HG02798 (cell line): ENCODE measurements around the gene MTARC2.
"Not testable (repeated sequence)": the region's sequence is repeated elsewhere in the genome, so short reads cannot be mapped to it uniquely, and the experiment has no call there.

Source experiments
- ATAC-seq: cut with Tn5 transposase; IDR thresholded peaks from one replicate; pipeline ENCODE4 v1.9.1; 2021; ENCODE audit warnings: mild to moderate bottlenecking; ENCODE audit not compliant: unreplicated experiment, poor library complexity

Gene MTARC2

GRCh38 chr1:220748089-220748934, at the start of gene MTARC2:
TSS of gene MTARC2 (plus strand) at chr1:220748322. CDS start at chr1:220748532, 210 bp downstream.
- ATAC-seq = peak; percentile 96

- no peak for ATAC-seq
These were observed 49.5 kb upstream of the MTARC2 start for GRCh38 chr1:220698607-220699016.

- ATAC-seq = no peak
These were observed 49.1 kb upstream of the MTARC2 start for GRCh38 chr1:220699044-220699443.

- no peak for ATAC-seq
These were observed 47.5 kb upstream of the MTARC2 start for GRCh38 chr1:220700556-220701179.

GRCh38 chr1:220701974-220702373, 46.1 kb upstream of the MTARC2 start:
- no peak for ATAC-seq

GRCh38 chr1:220702733-220703270, 45.3 kb upstream of the MTARC2 start:
- no peak for ATAC-seq

GRCh38 chr1:220703305-220703704, 44.8 kb upstream of the MTARC2 start:
- ATAC-seq = no peak

GRCh38 chr1:220705782-220706181, 42.3 kb upstream of the MTARC2 start:
- ATAC-seq = no peak

GRCh38 chr1:220706480-220706879, 41.6 kb upstream of the MTARC2 start:
- no peak for ATAC-seq

GRCh38 chr1:220707160-220707559, 41.0 kb upstream of the MTARC2 start:
- ATAC-seq = no peak

- ATAC-seq = no peak
These were observed 39.9 kb upstream of the MTARC2 start for GRCh38 chr1:220708244-220708643.

- ATAC-seq = no peak
These were observed 39.0 kb upstream of the MTARC2 start for GRCh38 chr1:220708936-220709801.

- ATAC-seq = no peak
These were observed 37.8 kb upstream of the MTARC2 start for GRCh38 chr1:220710333-220710732.

GRCh38 chr1:220711056-220711809, 36.9 kb upstream of the MTARC2 start:
- ATAC-seq = peak; percentile 83

- not testable (repeated sequence) for ATAC-seq
These were observed 32.1 kb upstream of the MTARC2 start for GRCh38 chr1:220715986-220716385.

- no peak for ATAC-seq
These were observed 30.1 kb upstream of the MTARC2 start for GRCh38 chr1:220717800-220718640.

- not testable (repeated sequence) for ATAC-seq
These were observed 26.9 kb upstream of the MTARC2 start for GRCh38 chr1:220721266-220721665.

- ATAC-seq = peak; percentile 52
These were observed 21.5 kb upstream of the MTARC2 start for GRCh38 chr1:220726634-220727033.

- ATAC-seq = no peak
These were observed 20.6 kb upstream of the MTARC2 start for GRCh38 chr1:220727519-220727918.
